ENCODE results near the gene GALK1. TPM values are rescaled to one million over a fixed set of nuclear protein-coding genes. Genes with fewer than 3 reads are reported as not detected.

Gene GALK1
- total and polyA plus RNA-seq, 2 of the 13 experiments (the other 11 are each of a cell fraction or from before 2014, with no cell fraction given): 59.9 to 93.6 TPM

DNA sequence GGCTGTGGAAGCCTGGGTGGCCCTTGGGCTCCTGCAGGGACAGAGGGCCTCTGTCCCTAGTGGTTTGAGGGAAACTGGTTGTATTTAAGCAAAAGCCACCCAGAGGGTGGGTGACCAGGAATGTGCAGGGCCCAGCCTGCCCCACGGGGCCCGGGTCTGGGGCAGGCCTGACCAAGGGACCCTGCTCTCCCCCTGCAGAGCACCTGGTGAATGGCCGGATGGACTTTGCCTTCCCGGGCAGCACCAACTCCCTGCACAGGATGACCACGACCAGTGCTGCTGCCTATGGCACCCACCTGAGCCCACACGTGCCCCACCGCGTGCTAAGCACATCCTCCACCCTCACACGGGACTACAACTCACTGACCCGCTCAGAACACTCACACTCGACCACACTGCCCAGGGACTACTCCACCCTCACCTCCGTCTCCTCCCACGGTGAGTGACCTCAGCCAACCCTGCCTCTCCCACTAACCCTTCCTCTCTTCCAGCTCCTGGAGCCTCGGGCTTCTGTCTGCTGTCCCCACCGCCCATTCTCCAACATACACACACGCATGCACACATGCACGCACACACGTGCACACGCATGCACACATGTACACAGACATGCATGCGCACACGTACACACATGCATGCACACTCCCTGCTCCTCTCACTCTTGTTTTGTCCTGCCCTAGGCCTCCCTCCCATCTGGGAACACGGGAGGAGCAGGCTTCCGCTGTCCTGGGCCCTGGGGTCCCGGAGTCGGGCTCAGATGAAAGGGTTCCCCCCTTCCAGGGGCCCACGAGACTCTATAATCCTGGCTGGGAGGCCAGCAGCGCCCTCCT, 10.4 kb downstream of the GALK1 start (continued):
- TF ChIP-seq, protein P1, sequence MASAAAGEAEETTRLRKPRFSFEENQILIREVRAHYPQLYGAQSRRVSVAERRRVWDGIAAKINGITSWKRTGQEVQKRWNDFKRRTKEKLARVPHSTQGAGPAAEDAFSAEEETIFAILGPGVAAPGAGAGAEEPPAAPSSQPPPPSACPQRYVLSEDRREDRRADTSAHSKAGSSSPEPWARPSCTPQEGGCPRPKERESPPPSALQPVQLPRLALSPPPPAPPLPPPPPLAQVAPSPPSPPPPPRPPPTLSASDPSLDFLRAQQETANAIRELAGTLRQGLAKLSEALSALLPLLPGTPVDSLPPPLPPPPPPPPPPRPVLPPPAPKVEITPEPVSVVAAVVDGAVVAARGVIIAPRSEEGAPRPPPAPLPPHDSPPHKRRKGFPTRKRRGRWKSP (CRISPR knock-in tag; IDR thresholded peaks at IDR 0.05): no peak
- no peak for TF ChIP-seq GFI1 (CRISPR knock-in tag; IDR thresholded peaks at IDR 0.05; ENCODE audit: borderline replicate concordance)
- no peak for TF ChIP-seq NFE2L1 (CRISPR knock-in tag; IDR thresholded peaks at IDR 0.05; ENCODE audit: borderline replicate concordance)
- TF ChIP-seq, protein P2, sequence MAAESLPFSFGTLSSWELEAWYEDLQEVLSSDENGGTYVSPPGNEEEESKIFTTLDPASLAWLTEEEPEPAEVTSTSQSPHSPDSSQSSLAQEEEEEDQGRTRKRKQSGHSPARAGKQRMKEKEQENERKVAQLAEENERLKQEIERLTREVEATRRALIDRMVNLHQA (CRISPR knock-in tag; IDR thresholded peaks at IDR 0.05): no peak
- TF ChIP-seq ZNF343 (CRISPR knock-in tag; IDR thresholded peaks at IDR 0.05): peak; percentile 18; the same call in 1 of the 2 replicates
- no peak for TF ChIP-seq SMAD9 (CRISPR knock-in tag; IDR thresholded peaks at IDR 0.05)
- TF ChIP-seq ZNF652 (CRISPR knock-in tag; IDR thresholded peaks at IDR 0.05; ENCODE audit: borderline replicate concordance, low read depth): no peak
- peak; percentile 60 for TF ChIP-seq ZNF629 (CRISPR knock-in tag; conservative IDR thresholded peaks at IDR 0.05)
- TF ChIP-seq, protein P3, sequence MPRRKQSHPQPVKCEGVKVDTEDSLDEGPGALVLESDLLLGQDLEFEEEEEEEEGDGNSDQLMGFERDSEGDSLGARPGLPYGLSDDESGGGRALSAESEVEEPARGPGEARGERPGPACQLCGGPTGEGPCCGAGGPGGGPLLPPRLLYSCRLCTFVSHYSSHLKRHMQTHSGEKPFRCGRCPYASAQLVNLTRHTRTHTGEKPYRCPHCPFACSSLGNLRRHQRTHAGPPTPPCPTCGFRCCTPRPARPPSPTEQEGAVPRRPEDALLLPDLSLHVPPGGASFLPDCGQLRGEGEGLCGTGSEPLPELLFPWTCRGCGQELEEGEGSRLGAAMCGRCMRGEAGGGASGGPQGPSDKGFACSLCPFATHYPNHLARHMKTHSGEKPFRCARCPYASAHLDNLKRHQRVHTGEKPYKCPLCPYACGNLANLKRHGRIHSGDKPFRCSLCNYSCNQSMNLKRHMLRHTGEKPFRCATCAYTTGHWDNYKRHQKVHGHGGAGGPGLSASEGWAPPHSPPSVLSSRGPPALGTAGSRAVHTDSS (CRISPR knock-in tag; conservative IDR thresholded peaks at IDR 0.05): no peak
- no peak for TF ChIP-seq TCF7L2 (IDR thresholded peaks at IDR 0.05; ENCODE audit: low read depth, low read length)
- TF ChIP-seq, protein P4, sequence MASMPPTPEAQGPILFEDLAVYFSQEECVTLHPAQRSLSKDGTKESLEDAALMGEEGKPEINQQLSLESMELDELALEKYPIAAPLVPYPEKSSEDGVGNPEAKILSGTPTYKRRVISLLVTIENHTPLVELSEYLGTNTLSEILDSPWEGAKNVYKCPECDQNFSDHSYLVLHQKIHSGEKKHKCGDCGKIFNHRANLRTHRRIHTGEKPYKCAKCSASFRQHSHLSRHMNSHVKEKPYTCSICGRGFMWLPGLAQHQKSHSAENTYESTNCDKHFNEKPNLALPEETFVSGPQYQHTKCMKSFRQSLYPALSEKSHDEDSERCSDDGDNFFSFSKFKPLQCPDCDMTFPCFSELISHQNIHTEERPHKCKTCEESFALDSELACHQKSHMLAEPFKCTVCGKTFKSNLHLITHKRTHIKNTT (CRISPR knock-in tag; IDR thresholded peaks at IDR 0.05): no peak
- no peak; the same call in 1 of the 2 replicates for TF ChIP-seq STAG1 (CRISPR knock-in tag; IDR thresholded peaks at IDR 0.05)
- peak; percentile 70 for TF ChIP-seq ZEB1 (IDR thresholded peaks at IDR 0.05; ENCODE audit: insufficient replicate concordance, low read depth)
- TF ChIP-seq ZNF333 (CRISPR knock-in tag; IDR thresholded peaks at IDR 0.05; ENCODE audit: borderline replicate concordance): no peak; the same call in 1 of the 2 replicates
- TF ChIP-seq, protein P5, sequence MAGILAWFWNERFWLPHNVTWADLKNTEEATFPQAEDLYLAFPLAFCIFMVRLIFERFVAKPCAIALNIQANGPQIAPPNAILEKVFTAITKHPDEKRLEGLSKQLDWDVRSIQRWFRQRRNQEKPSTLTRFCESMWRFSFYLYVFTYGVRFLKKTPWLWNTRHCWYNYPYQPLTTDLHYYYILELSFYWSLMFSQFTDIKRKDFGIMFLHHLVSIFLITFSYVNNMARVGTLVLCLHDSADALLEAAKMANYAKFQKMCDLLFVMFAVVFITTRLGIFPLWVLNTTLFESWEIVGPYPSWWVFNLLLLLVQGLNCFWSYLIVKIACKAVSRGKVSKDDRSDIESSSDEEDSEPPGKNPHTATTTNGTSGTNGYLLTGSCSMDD (CRISPR knock-in tag; IDR thresholded peaks at IDR 0.05): no peak; the same call in 1 of the 2 replicates
- TF ChIP-seq ZBTB21 (CRISPR knock-in tag; IDR thresholded peaks at IDR 0.05): no peak
- TF ChIP-seq ZBTB20 (CRISPR knock-in tag; IDR thresholded peaks at IDR 0.05; ENCODE audit: borderline replicate concordance, low read depth): peak; percentile 84; the same call in 1 of the 2 replicates
- no peak for TF ChIP-seq MAZ (IDR thresholded peaks at IDR 0.05; ENCODE audit: borderline replicate concordance, low read depth, low read length)
- no peak; the same call in 1 of the 2 replicates for TF ChIP-seq MAZ (CRISPR knock-in tag; IDR thresholded peaks at IDR 0.05; ENCODE audit: low read depth)
- no peak for TF ChIP-seq THYN1 (CRISPR knock-in tag; IDR thresholded peaks at IDR 0.05; ENCODE audit: borderline replicate concordance, low read depth)
- peak; percentile 53 for TF ChIP-seq GATAD2A (CRISPR knock-in tag; IDR thresholded peaks at IDR 0.05)
- TF ChIP-seq KMT2A (CRISPR knock-in tag; IDR thresholded peaks at IDR 0.05): peak; percentile 7; the same call in 1 of the 2 replicates
- no peak for TF ChIP-seq ZNF264 (CRISPR knock-in tag; IDR thresholded peaks at IDR 0.05)
- no peak for TF ChIP-seq ISL2 (CRISPR knock-in tag; IDR thresholded peaks at IDR 0.05)
- peak; percentile 35; the same call in 1 of the 2 replicates for TF ChIP-seq FOSL2 (CRISPR knock-in tag; IDR thresholded peaks at IDR 0.05)
- 0 out of 2 replicates have a peak, but pooled peaks have one; percentile 20 for TF ChIP-seq SIX4 (CRISPR knock-in tag; IDR thresholded peaks at IDR 0.05)

Measured in HepG2 (cell line).